HG03571 (cell line): ENCODE measurements around the gene FOXN3.

ENCODE experiments used
- ATAC-seq: cut with Tn5 transposase; IDR thresholded peaks from one replicate; pipeline ENCODE4 v1.9.1; 2021; ENCODE audit not compliant: unreplicated experiment

FOXN3 gene

GRCh38 chr14:89384636-89385035 lies 32.4 kb downstream of the FOXN3 start:
- no peak for ATAC-seq

GRCh38 chr14:89384023-89384422 lies 33.0 kb downstream of the FOXN3 start:
- peak; percentile 90 for ATAC-seq

- no peak for ATAC-seq
These were observed 33.9 kb downstream of the FOXN3 start for GRCh38 chr14:89382901-89383845.

GRCh38 chr14:89382487-89382886 lies 34.5 kb downstream of the FOXN3 start:
- ATAC-seq, result no peak

GRCh38 chr14:89379891-89380820 lies 36.9 kb downstream of the FOXN3 start:
- no peak for ATAC-seq

GRCh38 chr14:89379006-89379405 lies 38.0 kb downstream of the FOXN3 start:
- no peak for ATAC-seq

- peak; percentile 55 for ATAC-seq
These were observed 38.9 kb downstream of the FOXN3 start for GRCh38 chr14:89378119-89378518.

GRCh38 chr14:89377544-89377943 lies 39.5 kb downstream of the FOXN3 start:
- no peak for ATAC-seq

GRCh38 chr14:89374908-89375307 lies 42.1 kb downstream of the FOXN3 start:
- ATAC-seq, result no peak

- ATAC-seq, result no peak
These were observed 43.8 kb downstream of the FOXN3 start for GRCh38 chr14:89373185-89373584.

GRCh38 chr14:89372512-89372883 lies 44.5 kb downstream of the FOXN3 start:
- no peak for ATAC-seq

GRCh38 chr14:89371585-89372511 lies 45.2 kb downstream of the FOXN3 start:
- no peak for ATAC-seq

GRCh38 chr14:89370781-89371180 lies 46.3 kb downstream of the FOXN3 start:
- ATAC-seq, result no peak

- ATAC-seq, result no peak
These were observed 46.7 kb downstream of the FOXN3 start for GRCh38 chr14:89370381-89370780.

- ATAC-seq, result no peak
These were observed 47.4 kb downstream of the FOXN3 start for GRCh38 chr14:89369656-89370055.

- no peak for ATAC-seq
These were observed 48.2 kb downstream of the FOXN3 start for GRCh38 chr14:89368490-89369477.

GRCh38 chr14:89367779-89368120 lies 49.3 kb downstream of the FOXN3 start:
- no peak for ATAC-seq

GRCh38 chr14:89366864-89367778 lies 49.9 kb downstream of the FOXN3 start:
- no peak for ATAC-seq
